ENCODE measurements around the gene UCKL1.
"Not testable (repeated sequence)": the region's sequence is repeated elsewhere in the genome, so short reads cannot be mapped to it uniquely, and the experiment has no call there.

Gene UCKL1

DNA sequence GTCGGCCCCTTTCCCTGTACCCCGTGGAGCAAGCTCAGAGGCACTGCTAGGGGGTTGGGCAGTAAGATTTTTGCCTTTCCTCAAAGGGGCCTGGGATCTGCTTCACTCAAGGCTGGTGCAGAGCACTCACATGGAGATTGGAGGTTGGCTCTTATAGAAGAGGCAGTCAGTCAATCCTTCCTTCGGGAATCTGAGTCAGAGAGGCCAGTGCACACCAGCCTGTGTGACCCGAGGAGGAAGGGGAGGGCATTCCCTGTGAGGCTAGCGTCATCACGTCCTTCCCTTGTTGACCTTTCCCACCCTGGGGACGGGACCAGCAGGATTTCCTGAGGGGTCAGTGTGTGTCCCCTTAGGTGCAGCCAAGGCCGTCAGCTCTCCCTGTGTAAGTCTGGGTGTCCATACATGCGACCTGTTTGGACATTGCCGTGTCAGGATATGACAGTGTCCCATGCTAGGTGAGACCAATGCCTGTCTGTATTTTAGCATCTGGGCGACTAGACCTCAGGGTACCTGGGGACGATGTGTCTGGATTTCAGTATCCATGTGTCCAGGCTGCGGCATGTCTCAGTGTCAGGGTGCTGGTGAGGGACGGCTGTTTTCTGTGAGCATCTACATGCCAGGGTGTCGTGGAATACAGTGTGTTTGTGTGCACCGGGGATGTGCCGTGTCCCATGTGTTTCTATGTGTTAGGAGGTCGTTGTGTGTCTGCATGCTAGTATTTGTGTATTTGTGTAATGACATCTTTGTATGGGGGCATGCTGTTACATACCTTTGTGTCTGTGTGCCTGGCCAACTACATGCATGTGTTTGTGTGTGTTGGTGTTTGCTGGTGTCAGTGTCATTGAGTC is 16.3 kb upstream of the UCKL1 start:
- DNase-seq: no peak

DNA sequence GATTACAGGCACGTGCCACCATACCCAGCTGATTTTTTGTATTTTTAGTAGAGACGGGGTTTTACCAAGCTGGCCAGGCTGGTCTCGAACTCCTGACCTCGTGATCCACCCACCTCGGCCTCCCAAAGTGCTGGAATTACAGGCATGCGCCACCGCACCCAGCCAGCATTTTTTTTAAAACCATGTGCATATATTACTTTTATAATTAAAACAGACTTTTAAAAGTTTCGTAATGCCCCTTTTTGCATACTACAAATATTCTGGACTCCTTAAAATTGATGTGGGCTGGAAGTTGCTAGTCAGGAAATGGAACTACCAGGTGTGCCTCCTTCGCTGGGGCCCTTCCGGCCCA is 15.7 kb upstream of the UCKL1 start:
- DNase-seq: not testable (repeated sequence)

DNA sequence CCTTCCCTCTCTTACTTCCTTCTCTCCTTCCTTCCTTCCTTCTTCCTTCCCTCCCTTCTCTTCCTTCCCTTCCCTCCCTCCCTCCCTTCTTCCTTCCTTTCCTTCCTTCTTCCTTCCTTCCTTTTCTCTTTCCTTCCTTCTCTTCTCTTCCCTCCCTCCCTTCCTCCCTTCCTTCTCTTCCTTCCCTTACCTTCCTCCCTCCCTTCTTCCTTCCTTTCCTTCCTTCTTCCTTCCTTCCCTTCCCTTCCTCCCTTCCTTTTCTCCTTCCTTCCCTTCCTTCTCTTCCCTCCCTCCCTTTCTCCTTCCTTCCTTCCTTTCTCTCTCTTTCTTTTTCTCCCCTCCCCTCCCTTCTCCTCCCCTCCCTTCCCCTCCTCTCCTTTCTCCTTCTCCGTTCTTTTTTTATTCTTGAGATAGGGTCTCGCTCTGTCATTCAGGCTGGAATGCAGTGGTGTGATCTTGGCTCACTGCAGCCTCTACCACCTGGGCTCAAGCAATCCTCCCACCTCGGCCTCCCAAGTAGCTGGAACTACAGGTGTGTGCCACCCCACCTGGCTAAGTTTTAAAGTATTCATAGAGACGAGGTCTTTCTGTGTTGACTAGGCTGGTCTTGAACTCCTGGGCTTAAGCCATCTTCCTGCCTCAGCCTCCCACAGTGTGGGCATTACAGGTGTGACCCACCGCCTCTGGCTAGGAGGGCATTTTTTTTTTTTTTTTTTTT is 14.7 kb upstream of the UCKL1 start:
- DNase-seq: no peak

DNA sequence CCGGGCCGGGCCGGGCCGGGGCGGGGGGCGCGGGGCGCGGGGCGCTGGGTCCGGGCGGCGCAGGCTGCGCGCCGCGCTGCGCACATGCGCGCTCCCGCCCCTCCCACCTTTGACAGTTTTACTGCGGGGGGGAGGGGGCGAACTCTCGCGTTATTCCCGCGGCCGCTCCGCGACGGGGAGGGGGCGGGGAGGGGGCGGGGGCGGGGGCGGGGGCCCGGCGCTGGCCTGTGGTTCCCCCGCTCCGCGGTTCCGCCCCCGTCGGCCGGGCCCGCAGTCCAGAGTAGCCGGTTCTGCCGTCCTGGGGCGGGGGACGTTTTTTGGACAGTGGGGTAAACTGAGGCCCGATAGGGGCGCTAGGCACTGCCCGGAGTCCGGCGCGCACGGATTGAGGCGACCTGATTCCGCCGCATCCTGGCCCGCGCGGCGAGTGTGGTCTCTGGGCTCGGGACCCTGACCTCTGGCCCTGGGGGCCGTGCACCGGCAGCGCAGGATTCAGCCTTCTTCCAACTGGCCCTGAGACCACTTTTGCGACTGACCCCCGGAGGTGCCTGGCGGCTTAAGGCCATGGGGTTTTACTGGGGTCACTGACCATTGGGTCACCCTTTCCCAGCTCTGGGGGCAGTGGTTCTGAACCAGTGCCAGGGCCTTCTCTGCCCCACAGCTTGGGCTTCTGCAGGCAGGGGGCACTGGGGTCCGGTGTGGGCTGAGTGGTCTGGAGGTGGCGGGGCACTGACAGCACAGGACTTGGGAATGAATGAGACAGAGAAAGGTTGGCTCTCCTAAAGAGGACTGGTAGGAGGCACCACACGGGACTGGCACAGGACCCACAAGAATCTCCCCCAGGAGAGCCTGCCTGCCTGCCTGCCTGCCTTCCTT is 13.9 kb upstream of the UCKL1 start, which contains the start of gene ZNF512B:
ZNF512B (minus strand) TSS at position 93 of the 876 bp plus-strand sequence. CDS start 1,980 bp downstream, outside the sequence.
- peak; percentile 66 for DNase-seq

DNA sequence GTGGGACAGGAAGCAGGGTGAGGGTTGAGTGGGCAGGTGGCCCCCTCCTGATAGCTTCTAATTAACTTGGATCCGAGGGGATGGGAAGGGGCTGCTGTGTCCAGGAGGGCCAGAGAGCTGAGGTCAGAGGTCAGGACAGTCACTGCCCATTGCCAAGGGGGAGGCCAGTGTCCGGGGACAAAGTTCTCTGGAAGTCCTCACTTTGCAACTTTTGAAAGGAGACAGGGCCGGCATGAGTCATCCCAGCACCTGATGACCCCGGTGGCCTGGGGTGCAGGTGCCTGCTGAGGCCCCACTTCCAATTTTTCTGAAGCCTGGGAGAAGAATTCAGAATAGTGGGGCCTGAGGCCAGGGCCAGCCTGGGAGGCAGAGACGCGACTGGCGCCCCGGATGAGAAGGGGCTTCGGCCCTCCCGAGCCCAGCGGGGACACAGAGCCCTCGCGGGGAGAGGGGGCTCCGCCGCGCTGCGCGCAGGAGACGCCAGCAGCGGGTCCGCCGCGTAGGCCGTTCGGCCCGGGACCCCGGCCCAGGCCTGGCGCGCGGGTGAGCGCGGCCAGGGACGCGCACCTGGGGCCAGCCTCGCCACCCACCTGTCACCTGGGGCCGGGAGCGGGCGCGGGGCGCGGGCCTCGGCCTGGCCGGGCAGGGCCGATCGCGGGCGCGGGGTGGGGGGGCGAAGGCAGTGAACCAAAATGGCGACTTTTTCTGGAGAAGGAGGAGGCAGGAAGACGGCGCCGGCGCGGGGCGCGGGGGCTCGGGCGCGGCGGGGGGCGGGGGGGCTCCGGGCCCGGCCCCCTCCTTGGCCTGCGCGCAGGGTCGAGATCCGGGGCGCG is 12.9 kb upstream of the UCKL1 start:
- peak; percentile 35 for DNase-seq

DNA sequence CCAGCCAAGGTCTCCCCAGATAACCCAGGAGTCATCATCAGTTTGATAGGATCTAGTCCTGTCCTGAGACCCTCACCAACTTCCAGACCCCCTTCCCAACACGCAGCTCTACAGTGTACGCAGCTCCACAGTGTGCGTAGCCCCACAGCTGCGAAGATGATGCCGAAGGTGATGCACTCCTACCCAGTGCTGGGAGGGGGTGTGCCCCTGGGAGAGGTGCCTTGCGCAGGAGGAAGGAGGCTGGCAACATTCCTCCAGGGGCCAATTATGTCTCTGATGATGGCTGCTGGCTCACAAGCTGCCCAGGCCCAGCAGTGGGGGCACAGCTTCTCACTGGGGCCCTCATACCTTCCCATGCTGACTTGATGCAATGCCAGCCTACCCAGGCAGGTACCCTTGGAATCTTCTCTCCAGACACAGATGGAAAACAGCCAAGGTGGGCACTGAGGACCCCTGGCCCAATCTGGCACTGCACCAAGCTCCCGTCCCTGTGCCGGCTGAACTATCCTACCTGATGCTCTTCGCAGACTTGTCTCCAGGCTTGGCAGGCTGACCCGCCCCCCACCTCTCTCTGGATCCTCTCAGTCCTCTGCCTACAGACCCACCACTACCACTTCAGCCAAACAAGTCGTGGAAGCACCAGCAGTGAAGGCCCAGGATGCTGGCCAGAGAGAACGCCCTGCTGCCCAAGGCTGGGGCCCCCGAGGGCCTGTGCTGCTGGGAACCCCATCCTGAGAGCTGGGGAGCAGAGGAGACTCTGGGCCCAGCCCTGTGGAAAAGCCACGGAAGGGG is 12.1 kb upstream of the UCKL1 start:
- no peak for DNase-seq

DNA sequence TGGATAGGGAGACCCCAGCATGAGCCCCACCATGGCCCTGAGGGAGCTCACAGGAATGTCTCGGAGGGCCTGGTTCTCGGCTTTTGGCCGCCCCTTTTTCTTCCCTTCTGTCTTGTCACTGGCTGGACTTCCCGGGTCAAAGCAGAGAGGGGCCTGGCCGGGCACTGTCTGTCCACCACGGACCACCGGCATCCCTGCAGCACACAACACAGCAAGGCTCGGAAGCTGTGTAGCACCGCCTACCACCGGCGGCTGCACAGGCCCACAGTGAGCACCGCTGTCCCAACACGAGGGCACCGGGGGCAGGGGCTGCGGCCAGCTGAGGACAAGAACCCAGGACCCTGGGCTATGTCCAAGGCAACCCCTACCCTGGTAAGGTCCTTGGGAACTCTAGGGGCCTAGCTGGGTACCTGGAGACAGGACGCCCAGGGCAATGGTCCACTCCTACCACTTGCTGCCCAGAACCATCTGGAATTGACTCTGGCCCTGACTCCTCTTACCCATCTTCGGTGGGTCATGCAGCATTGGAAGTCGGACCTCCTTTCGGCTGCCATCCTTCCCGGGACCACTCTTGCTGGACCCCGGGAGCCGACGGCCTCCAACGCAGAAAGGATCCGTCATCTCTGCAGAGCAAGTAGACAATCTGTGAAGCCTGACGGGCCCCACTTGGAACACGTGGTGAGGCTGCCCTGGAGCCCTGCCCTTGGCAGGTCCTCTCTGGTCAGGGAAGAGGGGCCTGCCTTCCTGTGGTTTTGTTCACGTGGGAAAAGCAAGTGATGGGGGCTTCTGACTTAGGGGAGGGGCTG is 11.3 kb upstream of the UCKL1 start:
- no peak for DNase-seq

DNA sequence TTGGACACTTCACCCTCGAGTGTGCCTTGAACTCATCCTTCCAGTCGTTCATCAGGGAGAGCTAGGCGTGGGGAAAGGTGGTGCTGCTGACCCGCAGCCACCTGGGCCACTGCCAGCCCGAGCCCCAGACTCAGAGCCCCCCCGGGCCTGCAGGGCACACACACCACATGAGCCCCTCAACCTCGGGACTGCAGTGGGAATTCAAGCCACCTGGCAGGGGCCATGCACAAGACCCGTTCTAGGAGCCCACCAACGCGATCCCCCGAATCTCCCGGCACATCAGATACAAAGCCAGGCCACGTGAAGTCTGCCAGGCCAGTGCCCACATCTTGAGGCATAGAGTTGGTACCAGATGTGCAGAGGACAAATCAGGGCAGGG is 10.7 kb upstream of the UCKL1 start:
- no peak for DNase-seq

DNA sequence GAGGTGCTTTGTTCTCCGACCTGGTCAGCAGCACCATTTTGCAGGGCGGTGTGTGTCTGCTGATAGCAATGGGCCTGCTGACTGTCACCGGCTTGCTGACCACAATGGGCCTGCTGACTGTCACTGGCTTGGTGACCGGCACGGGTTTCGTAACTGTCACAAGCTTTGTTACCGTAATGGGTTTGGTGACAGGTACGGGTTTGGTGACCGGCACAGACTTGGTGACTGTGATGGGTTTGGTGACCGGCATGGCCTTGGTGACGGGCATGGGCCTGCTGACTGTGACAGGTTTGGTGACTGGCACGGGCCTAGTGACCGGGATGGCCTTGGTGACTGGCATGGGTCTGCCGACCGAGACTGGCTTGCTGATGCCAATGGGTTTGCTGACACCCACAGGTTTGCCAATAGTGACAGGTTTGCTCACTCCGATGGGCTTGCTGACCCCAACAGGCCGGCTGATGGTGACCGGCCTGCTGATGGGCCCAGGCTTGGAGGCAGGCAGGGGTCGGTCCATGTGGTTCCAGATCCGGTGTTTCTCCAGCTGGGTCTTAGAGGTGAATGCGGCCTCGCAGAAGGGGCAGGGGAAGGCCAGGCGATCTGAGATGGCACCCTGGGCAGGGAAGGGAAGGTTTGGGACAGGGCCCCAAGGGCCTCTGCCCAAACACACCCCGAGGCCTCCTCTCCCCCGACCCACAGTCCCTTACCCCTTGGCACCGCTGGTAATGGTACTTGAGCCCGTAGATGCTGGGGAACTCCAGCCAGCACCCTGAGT is 10.1 kb upstream of the UCKL1 start:
- no peak for DNase-seq

DNA sequence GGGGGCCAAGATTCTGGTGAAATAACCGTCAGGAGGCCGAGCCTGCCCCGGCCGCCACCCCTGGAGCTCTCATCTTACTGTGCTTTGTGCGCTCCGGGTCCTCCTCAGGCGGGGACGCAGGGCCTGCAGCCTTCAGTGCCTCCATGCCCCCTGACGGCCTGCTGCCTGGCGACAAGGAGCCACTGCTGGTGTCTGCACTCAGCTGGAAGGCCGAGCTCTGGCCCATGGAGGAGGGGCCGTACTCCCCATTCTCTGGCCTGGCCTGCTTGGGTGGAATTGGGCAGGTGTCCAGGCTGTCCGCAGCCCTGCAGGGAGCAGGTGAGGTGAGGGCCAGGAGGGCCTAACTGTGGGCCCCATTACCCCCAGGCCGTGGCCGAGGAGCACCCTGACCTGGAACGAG is 8.2 kb upstream of the UCKL1 start:
- DNase-seq: no peak

DNA sequence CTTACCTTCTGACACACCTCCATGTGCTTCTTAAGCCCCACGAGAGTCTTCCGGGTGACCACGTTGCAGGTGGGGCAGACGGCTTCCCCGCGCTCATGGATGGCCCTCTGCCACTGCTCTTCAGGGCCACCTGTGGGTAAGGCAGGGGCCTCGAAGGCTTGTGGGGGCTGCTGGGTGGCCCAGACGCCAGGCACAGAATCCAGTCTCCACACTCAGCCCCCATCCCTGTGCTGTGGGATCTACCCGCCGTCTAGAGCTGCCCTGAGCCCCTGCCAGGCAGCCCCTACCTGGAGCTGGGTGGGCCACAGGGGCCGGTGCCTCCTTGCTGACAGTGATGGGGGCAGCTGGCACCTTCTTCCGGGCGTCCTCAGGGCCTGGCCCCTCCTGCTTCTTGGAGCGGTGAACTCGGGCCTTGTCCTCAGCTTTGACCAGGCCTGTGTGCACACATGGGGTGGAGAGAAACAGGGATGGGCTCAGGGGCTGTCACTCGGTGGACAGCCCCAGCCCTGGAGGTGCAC is 7.6 kb upstream of the UCKL1 start:
- no peak for DNase-seq

DNA sequence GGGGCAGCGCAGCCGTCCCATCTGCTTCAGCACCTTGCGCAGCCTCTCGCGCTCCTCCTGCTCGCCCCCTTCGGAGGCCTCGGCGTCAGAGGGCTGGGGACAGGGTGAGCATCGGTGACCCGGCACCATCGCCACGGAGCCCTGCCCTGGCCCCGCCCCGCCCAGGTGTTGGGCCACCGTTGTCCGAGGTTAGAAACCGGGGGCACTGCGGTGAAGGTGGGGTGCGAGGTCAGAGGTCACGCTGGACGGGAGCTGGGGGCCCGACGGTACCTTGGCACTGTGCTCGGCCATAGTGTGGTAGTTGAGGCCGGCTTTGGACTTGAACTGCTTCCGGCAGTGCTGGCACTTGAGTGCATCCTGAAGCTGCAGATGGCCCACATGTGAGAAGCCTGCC is 7.1 kb upstream of the UCKL1 start:
- no peak for DNase-seq

DNA sequence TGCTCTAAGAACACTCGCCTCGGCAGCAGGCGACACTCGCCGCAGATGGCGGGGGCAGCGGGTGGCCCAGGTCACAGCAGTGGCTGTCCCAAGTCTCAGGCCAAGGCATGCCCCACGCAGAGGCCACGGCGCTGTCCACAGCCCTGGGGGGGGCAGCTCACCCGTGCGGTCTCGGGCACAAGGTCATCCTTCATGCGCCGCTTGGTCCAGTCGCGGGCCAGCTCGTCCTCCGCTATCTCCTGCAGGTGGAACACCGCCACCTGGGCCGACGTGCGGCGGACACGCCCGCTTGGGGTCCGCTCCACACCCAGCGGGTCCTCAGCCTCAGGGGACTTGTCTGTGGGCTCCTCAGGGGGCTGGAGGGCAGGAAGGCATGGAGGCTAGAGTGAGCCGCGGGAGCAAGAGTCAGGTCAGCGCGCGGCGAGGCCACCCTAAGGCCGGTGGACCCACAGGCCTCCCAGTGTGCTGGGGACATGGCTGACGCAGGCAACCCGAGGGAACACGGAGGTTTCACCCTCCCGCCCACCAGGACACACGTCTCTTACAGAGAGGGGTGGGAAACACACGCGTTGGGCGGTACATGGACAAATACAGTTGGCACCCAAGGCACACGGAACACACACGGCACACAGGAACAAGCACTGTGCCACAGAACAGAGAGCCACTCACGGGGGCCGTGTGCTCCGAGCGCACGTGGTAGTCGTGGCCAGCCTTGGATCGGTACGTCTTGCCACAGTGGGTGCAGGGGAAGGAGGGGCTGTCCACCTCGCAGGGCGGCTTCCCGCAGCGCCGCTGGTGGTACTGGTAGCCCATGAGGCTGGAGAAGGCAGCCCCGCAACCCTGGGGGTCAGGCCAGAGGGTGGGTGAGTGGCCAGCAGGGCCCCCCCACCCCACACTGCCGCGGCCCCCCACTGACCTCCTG is 6.5 kb upstream of the UCKL1 start:
- DNase-seq: no peak

DNA sequence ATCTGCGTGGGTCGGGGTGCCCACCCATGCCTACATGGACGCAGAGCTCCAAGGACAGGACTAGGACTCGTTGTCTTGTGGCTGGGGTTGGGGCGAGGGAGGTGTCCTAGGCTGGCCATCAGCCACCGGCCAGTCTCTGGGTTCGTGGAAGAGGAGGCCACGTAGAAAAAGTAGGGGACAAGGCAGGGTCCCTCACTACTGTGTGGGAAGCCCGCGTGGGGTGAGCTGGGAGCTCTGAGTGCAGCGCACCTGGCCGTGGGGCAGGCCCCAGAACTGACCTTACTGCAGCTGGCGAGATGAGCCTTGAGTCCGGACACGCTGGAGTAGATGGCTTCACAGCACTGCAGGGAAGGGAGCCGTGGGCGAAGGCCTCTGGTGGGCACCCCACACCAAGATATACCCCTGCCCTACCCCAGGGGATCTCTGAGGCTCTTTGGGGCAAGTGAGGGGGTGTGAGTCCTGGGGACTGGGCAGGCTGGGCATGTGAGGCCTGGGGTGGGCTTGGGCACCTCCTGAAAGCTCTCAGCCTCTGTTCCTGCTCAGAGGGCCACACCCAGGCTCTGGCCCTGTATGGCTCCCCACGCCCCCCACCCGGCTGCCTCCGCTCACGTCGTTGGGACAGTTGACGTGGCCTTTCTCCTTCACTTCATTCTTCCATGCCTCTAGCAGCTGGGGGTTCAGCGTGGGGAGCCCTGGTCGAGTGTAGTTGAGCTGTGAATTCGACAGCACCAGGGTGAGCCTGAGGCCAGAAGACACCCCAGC is 5.6 kb upstream of the UCKL1 start:
- no peak for DNase-seq

DNA sequence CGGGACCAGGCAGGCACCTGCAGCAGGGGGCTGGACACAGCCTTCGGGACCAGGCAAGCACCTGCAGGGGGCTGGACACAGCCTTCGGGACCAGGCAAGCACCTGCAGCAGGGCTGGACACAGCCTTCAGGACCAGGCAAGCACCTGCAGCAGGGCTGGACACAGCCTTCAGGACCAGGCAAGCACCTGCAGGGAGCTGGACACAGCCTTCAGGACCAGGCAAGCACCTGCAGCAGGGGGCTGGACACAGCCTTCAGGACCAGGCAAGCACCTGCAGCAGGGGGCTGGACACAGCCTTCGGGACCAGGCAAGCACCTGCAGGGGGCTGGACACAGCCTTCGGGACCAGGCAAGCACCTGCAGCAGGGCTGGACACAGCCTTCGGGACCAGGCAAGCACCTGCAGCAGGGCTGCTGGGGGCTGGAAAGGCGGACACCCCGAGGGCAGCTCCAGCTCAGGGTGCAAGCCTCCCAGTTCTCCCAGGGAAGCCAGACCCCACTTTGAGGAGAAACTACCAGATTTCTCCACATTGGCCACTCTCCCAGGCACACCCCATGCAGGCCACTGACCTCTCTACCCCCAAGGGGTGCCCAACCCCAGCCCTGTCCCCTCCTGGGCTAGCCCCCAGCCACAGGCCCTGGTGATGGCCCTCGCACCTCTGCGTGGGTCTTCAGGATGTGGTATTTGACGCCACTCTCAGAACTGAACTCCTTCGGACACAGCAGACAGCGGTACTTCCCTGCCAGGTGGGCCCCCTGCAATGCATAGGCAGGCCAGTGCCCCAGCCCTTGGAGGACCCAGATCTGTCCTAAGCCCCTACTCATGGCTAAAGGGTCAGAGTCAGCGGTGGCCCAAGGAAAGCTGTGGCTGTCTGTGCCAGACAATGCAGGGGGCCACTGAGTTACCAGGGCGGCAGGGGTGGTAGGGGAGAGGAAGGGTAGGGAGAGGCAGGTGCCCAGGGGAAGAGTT is 4.7 kb upstream of the UCKL1 start:
- DNase-seq: not testable (repeated sequence)

DNA sequence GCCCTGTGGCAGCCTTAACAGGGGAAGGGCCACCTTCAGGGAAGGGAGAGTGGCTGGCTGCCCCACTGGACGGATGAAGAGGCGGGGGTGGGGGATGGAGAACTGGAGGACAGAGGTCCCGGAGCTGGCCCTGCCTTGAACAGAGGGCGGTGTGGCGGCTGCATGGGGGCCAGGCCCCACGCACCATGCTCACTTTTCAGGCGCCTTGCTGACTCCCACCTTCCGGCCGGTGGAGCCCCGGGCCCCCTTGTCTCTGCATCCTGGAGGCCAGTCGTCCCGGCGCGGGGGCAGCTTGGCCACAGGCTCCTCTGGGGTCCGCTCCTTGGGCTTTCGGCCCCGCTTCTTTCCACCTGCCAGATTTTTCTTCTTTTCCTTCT is 3.5 kb upstream of the UCKL1 start:
- no peak for DNase-seq

Data from CD4-positive, alpha-beta T cell treated with Interleukin-21 for 1 hour (primary cell).